GM18502 (cell line): ENCODE data around the gene CCDC51.
A peak's percentile ranks its signal among the peaks of the same experiment; 100 is the strongest.
"Not testable (repeated sequence)": the region's sequence is repeated elsewhere in the genome, so short reads cannot be mapped to it uniquely, and the experiment has no call there.

ENCODE experiments used
- ATAC-seq: cut with Tn5 transposase; IDR thresholded peaks from one replicate; pipeline ENCODE4 v1.9.1; 2021; ENCODE audit warnings: mild to moderate bottlenecking; ENCODE audit not compliant: unreplicated experiment, poor library complexity

Gene CCDC51

DNA sequence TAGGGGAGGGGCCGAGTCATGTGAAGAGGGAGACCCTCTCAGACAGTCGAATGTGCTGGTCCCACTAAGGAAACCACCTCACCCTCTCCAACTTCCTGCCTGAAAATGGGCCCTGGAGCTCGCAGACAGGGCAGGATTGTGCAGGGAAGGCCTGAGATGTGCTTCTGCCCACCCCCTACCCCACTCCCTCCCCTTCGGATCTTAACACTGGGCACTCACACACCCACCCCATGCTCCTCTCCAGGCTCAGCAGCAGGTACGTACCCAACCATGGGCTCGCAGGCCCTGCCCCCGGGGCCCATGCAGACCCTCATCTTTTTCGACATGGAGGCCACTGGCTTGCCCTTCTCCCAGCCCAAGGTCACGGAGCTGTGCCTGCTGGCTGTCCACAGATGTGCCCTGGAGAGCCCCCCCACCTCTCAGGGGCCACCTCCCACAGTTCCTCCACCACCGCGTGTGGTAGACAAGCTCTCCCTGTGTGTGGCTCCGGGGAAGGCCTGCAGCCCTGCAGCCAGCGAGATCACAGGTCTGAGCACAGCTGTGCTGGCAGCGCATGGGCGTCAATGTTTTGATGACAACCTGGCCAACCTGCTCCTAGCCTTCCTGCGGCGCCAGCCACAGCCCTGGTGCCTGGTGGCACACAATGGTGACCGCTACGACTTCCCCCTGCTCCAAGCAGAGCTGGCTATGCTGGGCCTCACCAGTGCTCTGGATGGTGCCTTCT, 26.6 kb upstream of the CCDC51 start:
- ATAC-seq = peak; percentile 8

DNA sequence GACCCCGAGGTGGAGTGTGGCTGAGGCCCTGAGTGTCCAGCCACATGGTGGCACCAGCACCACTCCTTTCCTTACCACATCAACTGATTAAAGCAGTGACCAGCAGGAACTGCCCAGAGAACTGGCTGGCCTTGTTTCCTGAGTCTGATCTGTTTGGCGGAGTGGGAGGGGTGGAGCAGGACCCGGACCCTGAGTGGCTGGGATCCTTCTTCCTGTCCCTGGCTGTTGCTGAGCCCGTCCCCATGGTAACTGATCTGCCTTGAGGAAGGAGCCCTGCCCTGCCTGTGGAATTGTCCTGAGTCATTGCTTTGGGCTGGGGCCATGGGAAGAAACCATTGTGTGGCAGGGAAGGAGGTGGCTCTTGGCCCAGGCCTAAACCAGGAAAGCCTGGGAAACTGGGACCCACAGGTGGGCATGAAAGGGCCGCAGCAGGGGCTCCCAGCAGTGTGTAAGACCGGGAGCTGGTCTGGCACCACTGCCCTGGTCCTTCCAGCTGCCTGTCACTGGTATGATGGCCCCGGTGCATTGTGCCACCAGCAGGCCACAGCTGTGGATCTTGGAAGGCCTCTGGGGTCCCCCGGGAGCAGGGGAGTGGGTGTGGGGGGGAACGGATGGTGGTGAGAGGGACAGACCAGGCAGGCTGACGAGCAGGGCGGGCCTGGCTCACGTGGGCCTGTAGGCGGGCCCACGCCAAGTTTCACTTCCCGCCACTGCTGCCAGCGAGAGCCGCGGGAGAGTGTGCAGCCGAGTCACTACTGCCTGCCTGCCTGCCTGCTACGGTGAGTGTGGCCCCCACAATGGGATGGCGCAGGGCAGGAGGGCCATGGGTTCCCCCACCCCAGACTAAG, 25.8 kb upstream of the CCDC51 start:
- peak; percentile 81 for ATAC-seq

DNA sequence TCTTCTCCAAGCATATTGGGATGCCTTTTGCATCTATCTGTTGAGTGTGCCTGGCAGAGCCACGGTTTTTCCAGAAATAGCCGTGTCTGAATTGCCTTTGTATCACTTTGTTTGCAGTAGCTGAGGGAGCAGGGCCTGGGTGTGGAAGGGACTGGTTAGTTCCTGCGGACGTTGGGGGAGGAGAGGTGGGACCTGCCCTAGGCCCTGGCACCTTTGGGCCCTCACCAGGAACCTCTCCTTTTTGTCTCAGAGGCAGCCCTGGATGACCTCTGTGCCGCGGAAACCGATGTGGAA, 25.3 kb upstream of the CCDC51 start:
- no peak for ATAC-seq

- ATAC-seq = no peak
Measured at GRCh38 chr3:48464713-48465221, 24.8 kb upstream of the CCDC51 start.

- ATAC-seq = no peak
Measured at GRCh38 chr3:48463703-48464102, 23.8 kb upstream of the CCDC51 start.

DNA sequence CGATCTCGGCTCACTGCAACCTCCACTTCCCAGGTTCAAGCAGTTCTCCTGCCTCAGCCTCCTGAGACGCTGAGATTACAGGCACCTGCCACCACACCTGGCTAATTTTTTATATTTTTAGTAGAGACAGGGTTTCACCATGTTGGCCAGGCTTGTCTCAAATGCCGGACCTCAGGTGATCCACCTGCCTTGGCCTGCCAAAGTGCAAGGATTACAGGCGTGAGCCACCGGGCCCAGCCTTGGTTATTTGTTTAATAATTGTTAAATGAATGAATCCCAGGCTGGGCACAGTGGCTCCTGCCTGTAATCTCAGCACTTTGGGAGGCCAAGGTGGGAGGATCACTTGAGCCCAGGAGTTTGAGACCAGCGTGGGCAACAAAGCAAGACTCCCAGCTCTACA, 21.8 kb upstream of the CCDC51 start:
- ATAC-seq = not testable (repeated sequence)

DNA sequence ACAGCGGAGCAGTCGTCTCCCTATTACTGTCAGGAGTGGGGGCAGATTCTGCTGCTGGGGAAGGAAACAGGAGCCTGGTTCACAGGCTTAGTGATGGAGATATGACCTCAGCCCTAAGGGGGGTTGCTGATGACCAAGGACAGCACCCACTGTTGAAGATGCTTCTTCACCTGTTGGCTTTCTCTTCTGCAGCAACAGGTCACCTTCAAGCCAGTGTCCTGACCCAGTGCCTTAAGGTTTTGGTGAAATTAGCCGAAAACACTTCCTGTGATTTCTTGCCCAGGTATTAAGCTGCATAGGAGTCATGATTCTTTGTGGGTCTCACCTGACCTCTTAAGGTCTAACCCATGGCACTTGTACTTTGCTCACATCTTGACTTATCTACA, 20.6 kb upstream of the CCDC51 start:
- no peak for ATAC-seq

GRCh38 chr3:48459773-48460516, 20.0 kb upstream of the CCDC51 start:
- ATAC-seq = no peak

- no peak for ATAC-seq
Measured at GRCh38 chr3:48459331-48459730, 19.4 kb upstream of the CCDC51 start.

DNA sequence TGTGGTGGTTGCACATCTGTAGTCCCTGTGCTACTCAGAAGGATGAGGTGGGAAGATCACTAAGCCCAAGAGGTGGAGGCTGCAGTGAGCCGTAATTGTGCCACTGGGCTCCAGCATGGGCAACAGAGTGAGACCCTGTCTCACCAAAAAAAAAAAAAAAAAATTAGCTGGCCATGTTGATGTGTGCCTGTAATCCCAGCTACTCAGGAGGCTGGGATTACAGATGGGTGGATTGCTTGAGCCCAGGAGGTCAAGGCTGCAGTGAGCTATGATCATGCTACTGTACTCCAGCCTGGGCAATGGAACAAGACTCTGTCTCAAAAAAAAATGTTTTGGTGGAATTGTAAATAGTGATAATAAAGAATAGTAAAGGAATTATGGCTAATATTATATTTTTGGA, 16.5 kb upstream of the CCDC51 start:
- ATAC-seq = no peak

DNA sequence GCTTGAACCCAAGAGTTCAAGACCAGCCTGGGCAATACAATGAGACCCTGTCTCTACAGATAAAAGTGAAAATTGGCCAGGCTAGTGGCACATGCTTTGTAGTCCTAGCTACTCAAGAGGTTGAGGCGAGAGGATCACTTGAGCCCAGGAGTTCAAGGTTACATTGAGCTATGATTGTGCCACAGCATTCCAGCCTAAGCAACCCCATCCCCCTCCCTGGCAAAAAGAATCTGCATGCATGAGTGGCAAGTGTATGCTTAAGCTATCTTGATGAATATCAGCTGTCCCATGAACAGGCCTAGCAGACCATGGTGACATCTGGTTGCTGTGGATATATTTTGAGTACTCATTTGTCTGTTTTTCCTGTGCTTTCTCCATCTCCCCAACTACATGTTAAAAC, 11.4 kb upstream of the CCDC51 start:
- no peak for ATAC-seq

- ATAC-seq = peak; percentile 85
Measured at GRCh38 chr3:48446425-48447193, 6.7 kb upstream of the CCDC51 start, which contains the start of gene ATRIP. Gene ATRIP (plus strand): TSS chr3:48446737. CDS start chr3:48446846, 109 bp downstream.

DNA sequence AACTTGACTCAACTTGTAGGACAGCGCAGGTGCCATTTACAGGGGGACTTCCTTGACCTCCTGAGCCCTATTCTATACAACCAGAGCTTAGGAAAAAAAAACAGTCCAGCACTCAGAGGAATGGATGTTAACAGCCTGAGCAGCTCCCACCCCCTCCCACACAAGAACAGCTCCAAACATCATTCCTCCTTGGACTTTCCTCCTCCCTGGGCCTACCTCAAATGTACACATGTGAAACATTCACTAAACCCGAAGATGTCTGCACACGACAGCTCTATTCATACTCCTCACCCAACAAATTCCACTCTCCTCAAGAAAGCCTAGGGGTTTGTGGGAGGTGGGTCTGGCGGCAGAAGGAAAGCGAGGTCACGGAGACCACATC, 6.1 kb upstream of the CCDC51 start:
- ATAC-seq = no peak

- no peak for ATAC-seq
Measured at GRCh38 chr3:48445277-48445882, 5.5 kb upstream of the CCDC51 start.

DNA sequence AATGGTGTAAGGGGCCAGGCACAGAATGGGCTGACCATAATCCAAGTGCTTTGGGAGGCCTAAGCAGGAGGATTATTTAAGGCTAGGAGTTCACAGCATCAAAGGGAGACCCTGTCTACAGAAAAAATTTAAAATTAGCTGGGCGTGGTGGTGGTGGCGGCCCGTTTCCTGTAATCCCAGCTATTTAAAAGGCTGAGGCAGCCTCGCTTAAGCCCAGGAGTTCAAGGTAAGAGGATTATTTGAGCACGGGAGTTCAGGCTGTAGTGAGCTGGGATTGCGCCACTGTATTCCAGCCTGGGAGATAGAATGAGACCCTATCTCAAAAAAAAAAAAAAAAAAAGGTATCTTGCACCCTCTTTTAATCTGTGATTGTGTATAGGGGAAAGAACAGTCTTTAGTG, 2.0 kb upstream of the CCDC51 start:
- ATAC-seq = no peak

- ATAC-seq = no peak
Measured at GRCh38 chr3:48440590-48440958, 655 bp upstream of the CCDC51 start.

DNA sequence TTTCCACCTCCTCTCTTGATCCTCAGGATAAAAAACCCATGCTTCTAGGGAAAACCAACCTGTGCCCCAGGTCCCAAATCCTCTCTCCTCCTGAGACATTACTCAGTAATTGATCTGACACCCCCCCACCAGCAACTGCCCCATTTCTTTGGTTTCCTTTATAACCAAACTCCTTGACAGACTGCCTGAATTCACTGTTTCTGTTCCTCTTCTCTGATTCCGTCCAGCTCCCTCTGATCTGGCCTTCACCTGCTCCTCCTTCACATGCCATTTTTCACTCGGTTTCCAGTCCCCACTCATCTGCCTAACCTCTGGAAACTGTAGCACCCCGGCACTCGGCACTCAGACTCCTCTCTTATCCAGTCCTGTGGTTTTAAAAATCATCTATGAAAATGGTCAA, 2.1 kb downstream of the CCDC51 start:
- no peak for ATAC-seq

DNA sequence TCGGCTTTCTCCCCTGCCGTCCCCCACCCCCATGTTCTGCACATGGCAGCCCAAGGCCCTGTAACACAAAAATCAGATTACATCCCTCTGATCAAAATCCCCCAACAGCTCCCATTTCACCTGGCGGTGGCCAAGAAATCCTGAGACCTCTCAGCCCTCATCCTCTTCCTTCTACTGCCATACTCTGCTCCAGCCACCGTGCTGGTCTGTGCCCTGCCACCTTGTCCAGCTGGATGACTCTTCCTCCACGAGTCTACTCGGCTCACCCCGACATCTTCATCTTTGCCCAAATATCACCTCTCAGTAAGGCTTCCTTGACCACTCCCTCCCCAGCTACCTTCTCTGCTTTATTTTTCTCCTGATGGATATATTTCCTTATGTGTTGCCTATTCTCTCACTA, 3.1 kb downstream of the CCDC51 start:
- no peak for ATAC-seq

GRCh38 chr3:48436477-48436787, 3.5 kb downstream of the CCDC51 start:
- no peak for ATAC-seq
